HG03060 (cell line): ENCODE results near the gene PTGIS.

Experiments used
- ATAC-seq: cut with Tn5 transposase; IDR thresholded peaks from one replicate; pipeline ENCODE4 v1.9.1; 2021; ENCODE audit warnings: low read depth, moderate number of reproducible peaks; ENCODE audit not compliant: unreplicated experiment

The PTGIS gene

DNA sequence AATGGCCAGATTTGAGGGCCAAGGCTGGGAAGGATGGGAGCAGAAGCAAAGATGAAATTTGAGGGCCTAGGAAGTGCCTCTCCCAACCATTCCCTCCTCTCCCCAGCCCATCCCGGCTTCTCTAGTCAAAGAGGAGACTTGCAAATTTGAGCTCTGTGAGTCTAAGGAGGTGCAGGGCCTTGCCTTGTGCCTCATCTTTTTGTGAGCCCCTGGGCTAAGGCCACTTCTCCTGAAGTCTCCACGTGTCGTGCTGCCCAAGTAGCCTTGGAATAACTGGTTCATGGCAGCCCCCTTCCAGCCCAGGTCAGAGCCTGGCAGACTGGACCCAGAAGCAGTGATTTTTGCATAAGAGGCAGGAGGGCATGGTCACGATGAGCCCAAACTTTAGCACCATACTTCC is 6.7 kb downstream of the PTGIS start:
- no peak for ATAC-seq

DNA sequence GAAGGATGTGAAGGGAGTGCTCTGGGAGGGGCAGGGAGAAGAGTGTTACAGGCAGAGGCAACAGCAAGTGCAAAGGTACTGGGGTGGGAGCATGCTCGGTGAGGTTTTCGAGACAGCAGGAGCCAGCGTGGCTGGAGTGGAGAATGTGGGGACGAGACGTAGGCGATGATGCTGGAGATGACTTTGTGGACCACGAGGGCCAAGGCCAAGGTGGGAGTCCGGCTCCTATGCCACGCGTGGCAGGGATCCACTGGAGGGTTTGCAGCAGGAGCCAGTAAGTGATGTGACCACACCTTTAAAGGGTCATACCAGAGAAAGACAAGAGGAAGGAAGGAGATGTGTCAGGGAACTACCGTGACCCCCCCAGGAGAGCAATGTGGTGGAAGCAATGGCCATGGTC is 7.3 kb downstream of the PTGIS start:
- ATAC-seq = no peak

DNA sequence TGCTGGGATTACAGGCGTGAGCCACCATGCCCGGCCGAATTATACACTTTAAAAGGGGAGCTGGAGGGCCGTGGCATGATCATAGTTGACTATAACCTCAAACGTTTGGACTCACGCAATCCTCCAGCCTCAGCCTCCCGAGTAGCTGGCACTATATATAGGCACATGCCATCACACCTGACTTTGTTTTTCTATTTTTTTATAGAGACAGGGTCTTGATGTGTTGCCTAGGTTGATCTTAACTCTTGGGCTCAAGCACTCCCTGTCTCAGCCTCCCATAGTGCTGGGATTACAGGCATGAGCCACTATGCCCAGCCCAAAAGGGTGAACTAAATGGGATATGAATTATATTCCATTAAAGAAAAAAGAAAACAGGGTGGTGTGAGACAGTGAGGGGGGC is 7.8 kb downstream of the PTGIS start:
- ATAC-seq = no peak

DNA sequence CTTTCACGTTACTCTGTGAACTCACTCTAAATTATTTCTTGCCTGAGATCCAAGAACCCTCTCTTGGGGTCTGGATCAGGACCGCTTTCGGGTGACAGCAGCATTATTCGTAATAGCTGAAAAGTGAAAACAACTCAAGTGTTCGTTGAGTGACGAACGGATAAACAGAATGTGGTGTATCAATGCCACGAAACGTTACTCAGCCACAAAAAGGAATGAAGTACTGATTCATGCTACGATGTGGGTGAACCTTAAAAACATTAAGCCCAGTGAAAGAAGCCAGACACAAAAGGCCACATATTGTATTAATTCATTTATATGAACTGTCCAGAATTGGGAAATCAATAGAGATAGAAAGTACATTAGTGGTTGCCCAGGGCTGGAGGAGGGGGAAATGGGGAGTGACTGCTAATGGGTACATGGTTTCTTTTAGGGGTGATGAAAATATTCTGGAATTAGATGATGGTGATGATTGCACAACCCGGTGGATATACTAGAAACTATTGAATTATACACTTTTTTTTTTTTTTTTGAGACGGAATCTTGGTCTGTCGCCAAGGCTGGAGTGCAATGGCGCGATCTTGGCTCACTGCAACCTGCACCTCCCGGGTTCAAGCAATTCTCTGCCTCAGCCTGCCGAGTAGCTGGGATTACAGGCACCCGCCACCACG is 8.4 kb downstream of the PTGIS start:
- ATAC-seq = no peak

DNA sequence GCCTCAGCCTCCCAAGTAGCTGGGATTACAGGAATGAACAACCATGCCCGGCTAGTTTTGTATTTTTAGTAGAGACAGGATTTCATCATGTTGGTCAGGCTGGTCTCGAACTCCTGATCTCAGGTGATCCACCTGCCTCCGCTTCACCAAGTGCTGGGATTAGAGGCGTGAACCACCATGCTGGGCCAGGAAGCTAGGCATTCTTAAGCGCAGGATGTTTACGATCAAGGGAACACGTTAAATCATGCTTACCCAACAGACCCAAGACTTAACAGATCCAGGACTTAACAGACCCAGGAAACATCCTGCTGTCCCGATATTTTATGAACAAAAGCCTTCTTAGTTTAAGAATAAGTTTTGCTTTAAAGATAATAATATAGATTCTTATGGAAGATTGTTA is 9.1 kb downstream of the PTGIS start:
- ATAC-seq = no peak

DNA sequence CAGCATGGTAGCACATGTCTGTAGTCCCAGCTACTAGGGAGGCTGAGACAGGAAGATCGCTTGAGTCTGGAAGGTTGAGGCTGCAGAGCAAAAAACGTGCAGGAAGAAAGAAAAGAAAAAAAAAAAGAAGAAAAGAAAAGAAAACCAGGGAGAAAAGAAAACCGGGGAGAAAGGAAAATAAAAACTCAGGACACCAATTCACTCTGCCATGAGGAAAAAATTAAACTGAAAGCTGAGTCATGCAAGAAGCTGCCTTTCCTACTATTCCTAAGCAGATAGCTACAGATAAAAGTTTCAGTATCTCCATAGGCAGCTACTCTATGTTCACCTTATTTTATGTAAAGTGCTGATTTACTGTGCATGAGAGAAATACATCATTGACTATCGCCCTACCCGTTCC is 10.5 kb downstream of the PTGIS start:
- ATAC-seq = no peak

DNA sequence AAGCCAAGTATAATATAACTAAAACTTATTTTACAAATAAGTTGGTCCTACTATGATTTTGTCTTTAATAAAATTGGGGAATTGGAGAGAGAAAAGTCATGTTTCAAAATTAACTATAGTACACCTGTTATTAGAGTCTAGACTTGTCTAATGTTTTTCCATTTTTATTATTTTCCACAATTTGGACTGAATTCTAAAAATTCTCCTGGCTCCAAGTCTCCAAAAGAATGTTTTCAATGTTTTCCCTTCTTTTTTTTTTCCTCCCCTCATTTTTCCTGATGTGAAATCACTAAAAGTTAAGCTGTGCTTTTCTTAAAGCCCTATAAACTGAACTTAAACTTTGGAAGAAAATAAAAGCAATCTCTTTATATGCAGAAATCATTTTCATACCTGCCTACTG is 11.3 kb downstream of the PTGIS start:
- ATAC-seq = no peak

DNA sequence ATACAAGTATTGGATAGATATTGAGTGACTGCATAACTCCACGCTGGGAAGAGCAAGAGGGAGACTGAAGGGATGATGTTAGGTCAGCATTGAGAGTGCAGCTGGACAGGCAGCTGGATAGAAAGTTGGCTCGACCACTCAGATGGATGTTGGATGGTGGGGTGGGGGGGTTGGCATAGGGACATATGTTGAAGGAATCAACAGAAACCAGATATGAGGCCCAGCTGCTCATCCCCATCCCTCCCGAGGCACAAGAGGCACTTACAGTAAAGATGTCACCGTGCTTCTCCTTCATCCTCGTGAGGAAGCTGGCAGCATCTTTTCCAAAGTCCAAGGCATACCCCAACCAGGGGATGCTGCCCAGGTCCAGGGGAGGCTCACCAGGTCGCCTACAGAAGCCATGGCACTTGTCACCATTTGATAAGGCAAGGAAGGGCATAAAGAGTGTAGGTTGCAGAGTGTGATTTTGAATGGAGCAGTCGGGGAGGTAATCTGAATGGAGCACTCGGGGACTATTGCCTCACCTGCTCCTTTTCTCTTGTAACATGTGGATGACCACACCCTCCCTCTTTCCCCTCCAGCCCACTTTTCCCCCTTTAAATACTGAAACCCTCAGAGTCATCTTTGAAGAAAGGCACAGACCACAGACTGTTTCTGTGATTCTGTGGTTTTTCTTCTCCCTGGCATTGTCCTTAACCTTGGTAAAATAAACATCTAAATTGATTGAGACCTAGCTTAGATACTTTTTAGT is 18.0 kb downstream of the PTGIS start:
- no peak for ATAC-seq

DNA sequence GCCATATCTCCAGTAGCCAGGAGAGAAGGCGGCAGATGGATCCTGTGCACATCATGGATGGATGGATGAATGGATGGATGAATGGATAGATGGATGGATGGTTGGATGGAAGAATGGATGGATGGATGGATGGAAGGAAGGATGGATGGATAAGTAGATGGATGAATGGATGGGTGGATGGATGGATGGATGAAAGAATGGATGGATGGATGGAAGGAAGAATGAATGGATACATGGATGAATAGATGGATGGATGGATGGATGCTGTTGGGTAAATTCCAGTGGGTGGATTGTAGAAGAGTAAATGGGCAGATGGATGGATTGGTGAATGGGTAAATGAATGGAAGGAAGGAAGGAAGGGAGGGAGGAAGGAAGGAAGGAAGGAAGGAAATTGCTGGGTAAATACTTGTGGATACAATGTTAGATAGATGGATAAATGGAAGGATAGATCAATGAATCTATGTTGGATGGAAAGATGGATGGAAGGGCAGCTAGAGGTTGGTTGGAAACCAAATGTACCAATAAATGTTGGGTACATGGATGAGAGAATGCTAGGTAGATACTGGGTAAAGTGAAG is 19.5 kb downstream of the PTGIS start:
- ATAC-seq = no peak

DNA sequence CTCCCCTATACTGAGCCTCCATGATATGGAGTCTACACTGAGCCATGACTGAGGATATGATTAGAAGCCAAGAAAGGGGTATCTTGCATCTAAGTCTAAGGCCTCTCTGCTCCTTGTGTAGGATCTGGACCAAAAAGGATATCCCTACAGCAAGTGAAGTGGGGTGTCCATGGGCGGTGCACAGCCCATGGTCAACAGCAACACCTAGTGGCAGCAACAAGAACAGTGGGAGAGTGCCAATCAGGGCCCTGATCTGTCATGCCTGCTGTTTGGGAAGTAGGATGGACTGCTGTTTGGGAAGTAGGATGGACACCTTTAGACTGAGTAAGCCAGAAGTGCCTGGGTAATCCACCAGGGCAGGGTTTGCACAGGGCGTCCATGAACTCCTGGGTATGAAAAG is 22.4 kb downstream of the PTGIS start:
- no peak for ATAC-seq

DNA sequence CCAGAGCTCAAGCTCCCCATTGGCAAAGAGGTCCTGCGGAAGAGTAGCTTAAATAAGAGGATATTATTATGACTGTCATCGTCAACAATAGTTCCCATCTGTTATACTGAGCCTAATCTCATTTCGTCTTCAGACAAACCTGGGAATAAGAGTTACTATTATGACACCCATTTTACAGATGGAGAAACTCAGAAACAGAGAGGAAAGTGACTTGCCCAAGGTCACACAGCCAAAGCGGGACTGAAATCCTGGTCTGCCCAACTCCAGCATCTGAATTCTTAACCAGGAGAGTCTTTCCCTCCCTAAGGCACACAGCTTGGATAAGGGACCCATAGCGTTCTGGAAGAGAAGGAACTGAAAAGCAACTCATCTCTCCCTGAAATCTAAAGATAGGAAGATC is 23.4 kb downstream of the PTGIS start:
- no peak for ATAC-seq

DNA sequence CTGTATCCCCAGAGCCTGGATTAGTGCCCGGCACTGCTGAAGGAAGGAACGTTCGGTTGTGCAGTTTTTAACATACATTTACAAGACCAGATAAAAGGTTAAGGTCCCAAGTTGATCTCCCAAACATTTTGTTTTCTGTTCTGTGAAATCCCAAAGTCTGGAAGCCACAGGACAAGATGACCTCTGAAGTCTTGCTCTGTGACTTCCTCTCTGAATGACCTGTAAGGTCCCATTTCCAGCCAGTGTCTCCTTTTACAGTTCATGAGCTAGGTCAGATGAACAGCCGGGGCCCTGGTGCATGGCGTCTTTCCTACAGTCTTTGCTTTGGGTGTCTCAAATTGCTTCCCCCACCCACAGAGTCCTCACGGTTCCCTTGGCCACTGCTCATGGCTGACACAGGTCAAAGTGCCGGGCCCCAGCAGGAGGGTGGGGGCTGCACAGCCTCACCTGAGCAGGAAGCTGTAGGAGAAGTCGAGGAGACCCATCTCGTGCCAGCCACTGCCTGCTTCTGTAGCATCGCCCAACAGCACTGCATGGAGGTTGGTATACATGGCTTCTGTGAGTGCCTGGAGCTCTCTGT is 24.0 kb downstream of the PTGIS start:
- no peak for ATAC-seq

DNA sequence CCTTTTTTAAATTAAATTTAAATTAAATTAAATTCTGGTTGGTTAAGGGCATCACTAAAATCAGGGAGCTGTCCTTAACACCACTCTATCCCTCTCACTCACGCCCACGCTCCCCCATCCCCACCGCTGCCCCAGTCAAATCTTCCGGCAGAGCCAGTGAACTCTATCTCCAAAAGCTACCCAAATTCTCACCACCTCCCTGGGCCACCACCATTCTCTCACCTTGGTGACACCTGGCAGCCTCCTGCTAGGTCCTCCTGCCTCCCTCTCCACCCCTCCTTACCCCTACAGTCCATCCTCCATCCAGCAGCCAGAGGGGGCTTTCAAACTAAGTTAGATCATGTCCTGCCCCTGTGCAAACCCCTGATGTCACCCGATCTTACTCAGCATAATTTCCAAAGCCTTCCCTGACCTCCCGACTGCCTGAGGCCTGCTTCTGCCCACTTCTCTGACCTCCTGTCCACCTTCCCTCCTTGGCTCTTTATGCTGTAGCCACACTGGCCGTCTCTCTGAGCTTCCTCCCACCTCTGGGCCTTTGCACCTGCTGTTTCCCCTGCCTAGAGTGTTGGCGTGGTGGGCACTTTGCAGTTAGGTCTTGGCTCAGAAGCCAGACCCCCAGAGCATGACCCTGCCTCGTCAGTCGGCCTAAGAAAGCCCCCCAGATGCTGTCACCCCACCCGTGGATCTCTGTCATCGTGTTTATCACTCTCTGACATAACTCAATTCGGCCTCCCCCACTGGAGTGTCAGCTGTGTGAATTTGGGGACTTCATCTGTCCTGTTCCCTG is 24.7 kb downstream of the PTGIS start:
- ATAC-seq = no peak

DNA sequence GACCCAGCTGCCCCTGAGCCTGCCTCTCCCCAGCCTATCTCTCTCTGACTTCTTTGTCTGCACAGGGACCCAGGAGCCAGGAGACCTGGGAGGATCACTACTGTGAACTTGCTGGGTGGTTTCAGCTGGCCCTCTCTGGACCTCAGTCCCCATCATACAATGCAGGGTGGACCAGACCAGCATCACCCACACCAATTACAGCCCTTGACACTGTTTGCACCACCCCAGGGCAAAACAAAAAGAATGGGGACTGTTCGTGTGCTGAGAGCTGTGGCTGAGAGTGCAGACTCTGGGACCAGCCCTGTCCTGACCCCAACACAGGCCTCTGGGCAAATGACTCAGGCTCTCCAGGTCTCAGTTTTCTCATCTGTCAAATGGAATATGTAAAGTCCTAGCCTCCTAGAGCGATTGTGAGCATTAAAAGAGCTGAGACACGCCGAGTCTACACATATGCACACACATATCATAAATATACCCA is 25.4 kb downstream of the PTGIS start:
- no peak for ATAC-seq

DNA sequence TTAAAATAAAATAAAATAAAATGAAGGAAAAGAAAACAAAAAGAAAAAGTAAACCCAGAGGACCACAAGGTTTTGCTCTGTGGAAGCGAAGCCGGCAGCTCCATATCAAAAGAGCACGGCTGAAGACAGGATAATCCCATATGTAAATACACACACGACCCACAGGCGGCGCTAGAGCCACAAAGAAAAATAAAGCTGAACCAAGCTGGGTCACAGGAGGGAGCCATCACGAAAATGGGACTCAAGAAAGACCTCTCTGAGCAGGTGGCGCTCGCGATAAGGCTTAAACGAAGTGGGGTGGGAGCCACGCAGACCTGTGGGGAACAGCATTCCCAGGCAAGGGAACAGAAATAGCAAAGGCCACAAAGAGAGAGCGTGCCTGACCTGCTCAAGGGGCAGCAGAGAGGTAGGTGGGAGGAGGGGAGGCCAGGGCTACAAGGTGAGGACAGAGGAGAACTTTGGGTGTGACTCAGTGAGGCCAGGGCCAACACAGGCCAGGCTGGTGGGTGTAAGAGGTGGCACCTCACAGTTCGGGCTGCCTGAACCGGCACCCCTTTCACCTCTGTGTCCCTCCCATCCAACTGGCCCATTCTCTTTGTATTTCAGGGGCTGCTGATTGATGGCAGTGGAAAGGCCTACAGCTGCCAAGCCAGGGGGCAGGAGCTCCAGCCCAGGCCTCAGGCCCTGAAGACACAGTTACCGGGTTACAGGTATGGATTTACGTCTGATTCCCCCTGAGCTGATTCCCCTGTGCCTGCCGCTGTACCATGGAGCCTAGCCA is 26.0 kb downstream of the PTGIS start:
- no peak for ATAC-seq

DNA sequence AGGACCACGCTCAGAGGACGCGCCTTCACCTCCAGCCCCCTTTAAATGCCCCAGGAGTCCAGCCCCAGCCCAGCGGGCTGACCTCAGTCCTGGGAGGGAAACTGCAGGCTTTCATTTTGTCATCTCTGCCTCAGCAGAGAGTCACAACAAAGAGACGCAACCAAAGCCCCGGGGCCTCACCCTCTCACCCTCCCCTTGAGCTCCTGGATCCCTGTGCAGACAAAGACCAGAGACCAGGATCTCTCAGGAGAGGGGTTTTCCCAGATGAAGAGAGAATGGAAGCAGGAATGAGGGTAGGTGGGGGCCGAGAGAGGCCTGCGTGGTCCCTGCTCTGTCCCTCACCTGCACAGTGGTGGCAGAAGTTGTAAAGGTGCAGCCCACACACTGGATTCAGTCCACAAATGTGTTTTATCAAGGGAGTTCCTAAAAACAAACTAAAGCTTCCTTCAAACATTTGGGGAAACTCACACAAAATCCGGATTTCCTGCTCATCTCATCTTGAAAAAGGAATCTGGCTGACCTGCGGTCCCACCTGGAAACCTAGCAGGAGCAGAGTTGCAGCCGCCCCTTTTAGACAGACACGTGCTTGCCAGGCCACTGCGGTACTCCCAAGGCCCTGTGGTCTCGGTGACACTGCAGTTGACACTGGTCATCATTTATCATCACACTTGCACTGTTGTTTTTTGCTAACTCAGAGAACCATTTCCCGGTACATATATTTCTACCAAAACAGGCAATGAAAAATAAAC is 27.1 kb downstream of the PTGIS start:
- ATAC-seq = no peak

DNA sequence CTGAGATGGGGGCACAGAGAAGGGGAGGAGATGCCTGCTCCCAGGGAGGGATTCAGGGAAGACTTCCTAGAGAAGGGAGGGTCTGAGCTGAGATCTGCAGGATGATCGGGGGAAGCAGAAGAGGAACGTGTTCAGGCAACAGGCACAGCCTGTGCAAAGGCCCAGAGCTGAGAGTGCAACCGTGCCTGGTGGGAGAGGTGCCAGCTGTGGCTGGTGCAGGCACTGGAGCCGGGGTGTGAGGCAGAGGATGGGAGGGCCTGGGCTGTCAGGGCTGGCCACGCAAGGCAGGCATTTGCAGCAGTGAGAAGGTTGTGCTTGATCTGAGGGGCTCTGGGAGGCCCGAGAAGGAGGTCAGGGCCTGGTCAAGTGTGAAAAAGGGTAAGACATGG is 27.7 kb downstream of the PTGIS start:
- ATAC-seq = no peak

DNA sequence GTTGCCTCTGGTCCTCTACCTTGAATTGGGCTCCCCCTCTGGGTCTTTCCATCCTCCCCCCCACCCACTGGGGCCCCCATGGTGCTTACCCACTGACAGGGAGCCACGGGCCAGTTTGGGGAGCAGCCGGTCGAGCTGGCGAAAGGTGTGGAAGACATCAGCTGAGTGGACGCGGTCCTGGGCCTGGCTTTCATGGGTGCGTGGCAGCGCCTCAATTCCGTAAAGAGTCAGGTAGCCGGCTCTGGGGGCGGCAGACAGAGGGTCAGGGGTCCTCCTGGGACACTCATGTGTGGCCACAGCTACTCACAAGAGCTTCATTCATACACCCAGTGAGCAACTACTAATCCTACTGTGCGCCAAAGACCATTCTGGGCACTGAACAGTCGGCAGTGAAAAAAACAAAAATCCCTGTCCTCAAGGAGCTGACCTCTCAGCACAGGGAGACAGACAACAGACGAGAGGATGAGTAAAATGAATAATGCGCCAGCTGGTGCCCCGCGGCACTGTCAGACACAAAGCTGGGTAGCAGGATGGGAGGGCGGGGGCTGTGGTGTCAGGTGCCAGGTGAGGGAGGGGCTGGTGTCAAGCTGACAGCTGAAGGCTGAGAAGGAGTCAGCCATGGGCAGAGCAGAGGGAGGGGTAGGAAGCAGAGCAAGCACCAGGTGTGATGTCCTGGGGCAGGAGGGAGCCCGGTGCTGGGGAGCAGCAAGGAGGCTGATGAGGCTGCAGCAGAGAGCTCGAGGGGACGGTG is 28.3 kb downstream of the PTGIS start:
- ATAC-seq = no peak

DNA sequence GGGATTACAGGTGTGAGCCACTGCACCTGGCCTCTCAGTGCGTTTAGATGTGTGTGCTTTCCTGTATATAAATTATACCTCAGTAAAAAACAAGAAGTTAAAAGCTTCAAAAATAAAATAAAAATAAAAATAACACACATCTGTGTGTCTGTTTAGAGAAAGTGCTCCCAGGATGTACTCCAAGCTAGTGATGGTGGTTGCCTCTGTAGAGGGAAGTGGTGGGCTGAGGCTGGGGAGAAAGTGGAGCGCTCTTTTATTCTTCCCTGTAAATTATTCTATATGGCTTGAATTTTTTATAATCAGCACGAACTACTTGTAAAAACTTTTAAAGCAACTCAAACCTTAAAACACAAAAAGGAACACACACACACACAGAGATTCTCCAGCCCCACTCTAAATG is 29.0 kb downstream of the PTGIS start:
- no peak for ATAC-seq
